Tongue (tissue), 2 donors: ENCODE results near the gene GOT2. TPM values are rescaled to one million over a fixed set of nuclear protein-coding genes. Genes with fewer than 3 reads are reported as not detected.
A peak's percentile ranks its signal among the peaks of the same experiment; 100 is the strongest.
"Not testable (repeated sequence)": the region's sequence is repeated elsewhere in the genome, so short reads cannot be mapped to it uniquely, and the experiment has no call there.

Experiments
- DNase-seq: peaks from one replicate; pipeline ENCODE4 v3.0.0-alpha.2; 2015
- total RNA-seq: library from RNA; depleted of rRNA; stranded (reverse); fragments of >200 nt; gene quantifications from one replicate; pipeline ENCODE4 v1.2.3, GENCODE V29; 2014

The GOT2 gene
- total RNA-seq, 1 donor from 2014 or later, result 71.1 TPM

DNA sequence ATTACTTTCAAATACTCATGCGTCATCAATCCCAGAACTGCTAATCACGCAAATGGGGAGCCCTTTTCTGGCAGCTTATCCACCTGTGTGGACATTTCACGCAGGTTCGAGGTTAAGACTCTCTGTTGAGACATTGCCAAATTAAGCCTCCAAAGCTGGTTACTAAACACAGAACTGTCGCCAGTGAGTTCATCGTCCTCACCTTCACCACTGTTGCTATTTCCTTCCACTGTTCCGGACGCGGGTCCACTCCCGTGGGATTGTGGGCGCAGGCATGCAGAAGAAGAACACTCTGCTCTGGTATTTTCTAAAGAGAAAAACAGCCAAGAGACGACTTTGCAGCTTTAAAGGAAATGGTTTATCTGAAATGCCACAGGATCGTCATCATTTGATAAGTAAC, 16.1 kb downstream of the GOT2 start:
- no peak for DNase-seq

DNA sequence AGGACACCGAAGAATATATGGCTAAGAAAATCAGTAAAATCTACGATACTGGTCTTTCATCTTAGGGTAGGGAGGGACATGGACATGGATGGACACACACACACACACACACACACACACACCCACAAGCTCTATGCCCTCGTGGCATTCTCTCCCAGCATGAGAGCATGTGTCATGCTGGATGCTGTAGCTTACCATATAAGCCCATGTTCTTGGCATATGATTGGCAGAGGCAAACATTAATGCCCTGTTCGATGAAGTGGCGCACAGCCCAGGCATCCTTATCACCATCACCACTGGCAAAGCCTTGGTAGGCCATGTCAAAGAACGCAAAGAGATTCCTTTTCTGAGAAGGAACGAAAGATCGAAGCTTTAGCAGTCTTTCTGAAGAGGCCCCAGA, 17.6 kb downstream of the GOT2 start:
- DNase-seq, result no peak

DNA sequence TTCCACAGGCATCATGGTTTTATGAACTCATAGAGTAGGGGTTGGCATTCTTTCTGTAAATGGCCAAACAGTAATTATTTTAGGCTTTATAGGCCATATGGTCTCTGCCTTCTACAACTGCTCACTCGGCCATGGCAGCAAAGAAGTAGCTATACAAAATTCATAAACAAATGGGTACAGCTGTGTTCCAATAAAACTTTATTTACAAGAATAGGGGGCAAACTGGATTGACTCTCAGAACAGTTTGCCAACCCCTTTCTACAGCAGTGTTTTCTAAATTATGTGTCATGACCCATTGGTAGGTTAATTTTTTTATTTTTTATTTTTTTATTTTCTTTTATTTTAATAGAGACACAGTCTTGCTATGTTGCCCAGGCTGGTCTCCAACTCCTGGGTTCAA, 20.4 kb downstream of the GOT2 start:
- DNase-seq, result no peak

DNA sequence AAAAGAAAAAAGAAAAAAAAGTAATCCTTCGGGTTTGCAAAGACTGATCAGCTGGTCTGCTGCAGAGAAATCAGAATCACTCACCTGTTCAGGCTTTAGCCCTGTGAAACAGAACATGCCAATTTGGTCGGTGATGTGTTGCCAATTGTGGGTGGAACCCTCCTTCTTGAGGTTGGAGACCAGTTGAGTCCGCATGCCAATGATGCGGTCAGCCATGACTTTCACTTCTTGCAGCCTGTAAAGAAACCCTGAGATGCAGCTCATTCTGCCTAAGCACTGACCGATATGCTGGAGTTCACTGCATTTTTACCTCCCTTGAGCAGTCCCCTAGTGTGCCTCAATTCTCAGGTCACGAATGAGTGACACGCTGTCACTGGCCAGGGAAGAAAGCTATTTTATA, 24.8 kb downstream of the GOT2 start:
- DNase-seq, result no peak

DNA sequence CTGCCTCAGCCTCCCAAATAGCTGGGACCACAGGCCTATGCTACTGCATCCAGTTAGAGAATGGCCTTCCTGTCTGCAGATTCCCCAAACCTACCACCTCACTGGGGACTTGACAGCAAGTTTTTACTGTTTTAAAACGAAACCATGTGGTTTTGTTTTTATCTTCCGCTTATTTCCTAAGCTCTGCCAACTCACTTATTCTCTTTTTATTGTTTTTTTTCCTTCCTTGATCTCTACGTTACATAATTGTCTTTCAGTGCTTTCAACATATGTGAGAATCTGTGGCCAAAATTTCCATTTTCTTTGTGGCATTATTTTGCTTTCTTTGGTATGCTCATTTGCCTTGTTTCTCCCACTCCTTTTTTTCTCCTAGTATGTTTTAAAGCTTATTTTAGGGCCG, 35.0 kb downstream of the GOT2 start:
- no peak for DNase-seq

DNA sequence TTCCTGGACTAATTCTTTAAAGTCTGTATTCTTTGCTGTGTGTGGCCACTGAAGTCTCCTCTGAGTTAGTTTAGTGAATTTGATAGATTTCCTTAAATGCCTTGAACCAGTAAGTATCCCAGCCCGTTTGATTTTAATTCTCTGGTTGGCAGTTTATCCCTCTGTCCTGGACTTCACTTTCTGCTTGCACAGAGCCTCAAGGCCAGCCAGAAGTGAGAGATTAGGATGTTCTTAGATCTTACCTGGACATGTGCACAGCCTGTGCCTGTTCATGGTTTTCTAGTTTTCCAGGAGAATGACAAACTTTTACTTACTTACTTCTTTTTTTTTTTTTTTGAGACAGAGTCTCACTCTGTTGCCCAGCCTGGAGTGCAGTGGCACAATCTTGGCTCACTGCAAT, 38.7 kb downstream of the GOT2 start:
- DNase-seq, result no peak

DNA sequence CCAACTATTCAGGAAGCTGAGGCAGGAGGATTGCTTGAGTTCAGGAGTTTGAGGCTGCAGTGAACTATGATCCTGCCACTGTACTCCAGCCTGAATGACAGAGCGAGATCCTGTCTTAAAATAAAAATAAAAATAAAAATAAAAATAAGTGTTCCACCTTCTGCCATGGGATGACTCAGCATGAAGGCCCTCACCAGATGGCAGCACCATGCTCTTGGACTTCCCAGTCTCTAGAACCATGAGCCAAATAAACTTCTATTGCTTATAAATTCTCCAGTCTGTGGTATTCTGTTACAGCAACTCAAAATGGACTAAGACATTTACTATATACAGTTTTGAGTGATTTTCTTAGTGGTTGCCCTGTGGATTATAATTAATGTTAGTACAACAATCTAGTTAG, 41.7 kb downstream of the GOT2 start:
- DNase-seq, result no peak

DNA sequence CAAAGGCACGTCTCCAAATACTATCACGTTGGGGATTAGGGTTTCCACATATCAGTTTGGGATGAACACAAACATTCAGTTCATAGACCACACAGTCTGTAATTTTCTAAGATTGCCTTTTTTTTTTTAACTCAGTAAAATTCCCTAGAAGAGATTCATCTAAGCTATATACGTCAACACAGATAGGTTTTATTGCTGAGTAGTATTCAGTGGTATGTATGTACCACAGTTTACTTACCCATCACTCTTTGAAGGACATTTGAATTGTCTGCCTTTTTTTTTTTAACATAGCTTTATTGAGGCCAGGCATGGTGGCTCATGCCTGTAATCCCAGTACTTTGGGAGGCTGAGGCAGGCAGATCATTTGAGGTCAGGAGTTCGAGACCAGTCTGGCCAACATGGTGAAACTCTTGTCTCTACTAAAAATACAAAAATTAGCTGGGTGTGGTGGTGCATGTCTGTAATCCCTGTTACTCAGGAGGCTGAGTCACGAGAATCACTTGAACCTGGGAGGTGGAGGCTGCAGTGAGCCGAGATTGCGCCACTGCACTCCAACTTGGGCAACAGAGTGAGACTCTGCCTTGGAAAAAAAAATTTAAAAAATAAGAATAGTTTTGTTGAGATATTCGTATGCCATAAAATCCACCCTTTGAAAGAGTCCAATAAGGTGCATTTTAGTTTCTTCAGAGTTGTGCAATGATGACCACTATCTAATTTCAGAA, 47.0 kb downstream of the GOT2 start:
- not testable (repeated sequence) for DNase-seq

DNA sequence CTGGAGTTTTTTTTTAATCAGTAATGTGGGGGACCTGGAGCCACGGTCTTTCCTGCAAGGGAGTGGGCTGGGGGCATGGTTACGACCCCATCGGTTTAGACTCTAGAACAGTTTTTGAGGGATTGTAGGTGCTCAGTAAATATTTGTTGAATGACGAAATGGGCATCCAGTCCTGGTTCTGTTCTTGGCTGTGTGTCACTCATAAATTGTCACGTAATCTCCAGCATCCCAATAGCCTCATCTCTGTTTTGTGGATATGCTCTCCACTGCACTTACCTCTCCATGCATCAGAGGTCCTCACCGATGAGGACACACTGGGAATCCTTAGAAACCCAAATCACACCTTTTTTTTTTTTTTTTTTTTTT, 49.0 kb downstream of the GOT2 start:
- DNase-seq, result no peak

DNA sequence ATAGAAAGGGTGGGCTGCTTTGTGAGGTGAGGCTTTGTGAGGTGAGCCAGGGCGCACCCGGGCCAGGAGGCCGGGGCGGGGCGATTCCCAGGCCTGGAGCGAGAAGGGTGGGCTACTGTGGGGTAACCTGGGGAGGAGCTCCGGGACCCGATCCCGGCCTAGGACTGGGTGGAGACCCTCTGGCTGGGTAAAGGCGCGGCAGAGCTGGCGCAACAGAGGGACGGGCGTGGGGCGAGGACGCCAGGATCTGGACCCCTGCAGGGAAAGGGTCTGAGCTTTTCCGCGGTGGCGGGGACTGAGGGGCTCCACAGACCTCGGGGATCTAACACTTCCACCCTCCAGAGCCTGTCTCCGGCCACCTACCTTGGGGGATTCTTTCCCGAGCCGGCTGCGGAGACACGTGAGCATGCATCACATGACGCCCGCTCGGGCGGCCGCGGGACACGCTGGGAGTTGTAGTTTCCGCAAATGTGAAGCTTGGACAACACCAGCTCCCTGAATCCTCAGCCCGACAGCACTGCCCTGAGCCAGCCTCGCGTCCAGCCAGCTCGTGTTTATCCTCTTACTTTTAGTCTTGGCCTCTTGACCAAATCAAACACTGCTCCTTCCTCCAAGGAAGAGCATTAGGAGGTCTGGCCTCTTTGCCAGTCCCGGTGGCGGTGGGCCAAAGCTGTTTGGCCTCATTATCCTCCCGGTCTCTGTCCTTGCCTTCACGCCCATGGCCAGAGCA, 49.6 kb downstream of the GOT2 start, which contains the start of gene SLC38A7:
SLC38A7 (minus strand) TSS at position 417 of the 730 bp plus-strand sequence. CDS start 4,644 bp downstream, outside the sequence.
- DNase-seq, result peak; percentile 91

DNA sequence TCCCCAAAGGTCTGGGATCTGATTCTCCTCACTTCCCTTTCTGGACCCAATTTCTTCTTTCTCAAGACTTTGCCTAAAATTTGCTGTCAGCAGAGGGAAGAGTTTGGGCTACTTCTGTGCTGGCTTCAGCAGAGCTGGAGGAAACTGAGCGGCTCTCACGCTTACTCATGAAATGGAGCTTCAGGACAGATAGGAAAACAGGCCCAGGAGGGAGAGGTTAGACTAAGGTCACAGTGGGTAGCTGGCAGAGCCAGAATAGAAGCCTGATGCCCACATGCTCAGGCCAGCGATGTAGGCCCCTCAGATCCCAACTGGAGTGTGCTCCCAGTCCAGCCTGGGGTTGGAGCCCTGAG, 50.1 kb downstream of the GOT2 start:
- peak; percentile 13 for DNase-seq

DNA sequence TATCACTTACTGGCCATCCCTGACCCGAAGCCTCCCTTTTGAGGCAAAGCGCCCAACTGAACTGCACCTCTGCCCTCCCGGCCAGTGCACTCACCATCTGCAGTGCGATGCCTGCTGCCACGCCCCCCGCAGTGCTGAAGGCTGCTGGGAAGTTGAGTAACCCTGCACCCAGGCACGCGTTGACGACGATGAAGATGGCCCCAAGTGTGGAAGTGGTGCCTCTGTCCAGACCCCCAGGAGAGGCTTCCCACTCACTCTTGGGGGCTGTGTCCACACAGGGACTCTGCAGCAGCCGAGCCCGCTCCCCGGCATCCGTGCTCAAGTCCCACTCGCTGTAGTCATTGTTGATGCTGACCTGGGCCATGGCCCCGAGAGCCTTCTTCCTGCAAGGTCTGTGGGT, 54.4 kb downstream of the GOT2 start:
- no peak for DNase-seq

DNA sequence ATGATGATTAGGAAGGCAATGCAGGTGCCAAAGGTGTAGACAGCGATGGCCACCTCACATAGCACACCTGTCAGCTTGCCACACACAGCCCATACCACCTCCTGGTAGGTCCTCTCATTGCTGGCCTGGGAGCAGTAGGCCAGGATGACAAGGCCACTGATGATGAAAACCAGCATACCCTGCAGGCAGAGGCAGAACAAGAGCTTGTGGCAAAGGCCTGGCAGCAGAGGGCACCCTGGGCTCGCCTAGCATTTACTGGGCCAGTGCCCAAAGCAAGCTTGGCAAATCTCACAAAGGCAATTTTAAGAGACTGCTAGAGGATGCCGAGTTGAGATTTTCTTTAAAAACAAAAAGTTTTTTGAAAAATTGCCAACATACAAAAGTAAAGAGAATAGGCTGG, 55.4 kb downstream of the GOT2 start:
- no peak for DNase-seq

DNA sequence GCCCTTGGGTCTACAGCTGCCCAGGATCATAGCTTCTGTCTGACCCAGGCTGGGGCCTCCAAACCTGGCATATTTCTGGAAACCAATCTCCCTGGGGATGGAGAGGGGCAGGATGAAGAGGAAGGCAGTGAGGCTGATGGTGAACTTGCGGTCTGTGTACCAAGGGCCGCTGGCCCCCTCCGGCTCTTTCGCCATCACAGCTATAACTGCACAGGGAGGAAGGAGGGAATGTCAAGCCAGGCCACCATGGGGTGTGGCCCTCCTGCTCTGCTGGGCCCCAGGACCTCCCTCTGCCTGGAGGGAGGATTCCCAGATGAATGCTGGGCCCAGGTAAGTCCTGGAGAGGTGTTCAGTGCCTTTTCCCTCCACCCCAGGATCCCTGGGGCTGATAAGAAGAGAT, 55.8 kb downstream of the GOT2 start:
- no peak for DNase-seq

DNA sequence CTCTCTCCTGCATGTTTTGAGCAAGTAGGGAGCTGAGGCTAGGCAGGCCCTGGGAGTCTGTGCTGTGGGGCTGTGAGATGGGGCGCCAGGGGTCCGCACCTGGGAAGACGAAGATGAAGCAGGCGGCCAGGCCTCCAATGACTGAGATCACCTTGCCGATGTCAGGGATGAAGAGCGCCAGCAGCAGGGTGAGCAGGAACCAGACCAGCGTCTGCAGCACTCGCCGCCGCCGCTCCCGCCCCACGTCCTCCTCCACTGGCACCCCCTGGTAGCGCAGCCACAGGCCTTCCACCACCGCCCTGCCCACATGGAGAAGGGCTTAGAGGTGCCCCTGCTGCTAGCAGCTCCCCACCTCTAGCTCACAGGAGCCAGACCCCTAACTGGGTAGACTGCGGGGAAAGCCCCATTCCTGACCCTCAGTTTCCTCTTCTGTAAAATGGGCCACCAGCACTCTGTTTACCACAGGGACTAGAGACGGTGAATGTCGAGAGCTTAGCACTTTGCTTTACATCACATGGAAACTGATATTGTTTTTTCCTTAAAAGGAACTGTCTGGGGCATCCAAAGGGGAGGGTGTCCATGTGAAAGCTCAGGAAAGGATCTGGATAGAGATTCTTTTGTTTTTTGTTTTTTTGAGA, 63.1 kb downstream of the GOT2 start:
- DNase-seq, result no peak

DNA sequence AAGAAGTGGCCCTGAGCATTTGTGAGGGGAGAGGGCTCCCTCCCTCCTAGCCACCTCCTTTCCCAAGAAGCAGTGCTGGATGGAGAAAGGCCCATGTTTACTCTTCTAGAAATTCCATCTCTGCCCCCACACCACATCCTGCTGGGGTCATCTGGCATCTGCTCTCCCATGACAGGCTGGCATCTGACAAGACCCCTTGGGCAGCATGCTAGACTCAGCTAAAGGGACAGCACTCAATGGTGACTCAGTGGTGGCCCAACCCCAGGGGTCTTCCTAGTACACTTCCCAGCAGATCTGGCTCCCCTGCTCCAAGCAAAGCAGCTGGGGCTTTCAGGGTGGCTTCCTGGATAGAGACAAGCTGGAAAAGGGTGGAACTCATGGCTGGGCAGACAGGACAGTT, 63.9 kb downstream of the GOT2 start:
- DNase-seq, result no peak

DNA sequence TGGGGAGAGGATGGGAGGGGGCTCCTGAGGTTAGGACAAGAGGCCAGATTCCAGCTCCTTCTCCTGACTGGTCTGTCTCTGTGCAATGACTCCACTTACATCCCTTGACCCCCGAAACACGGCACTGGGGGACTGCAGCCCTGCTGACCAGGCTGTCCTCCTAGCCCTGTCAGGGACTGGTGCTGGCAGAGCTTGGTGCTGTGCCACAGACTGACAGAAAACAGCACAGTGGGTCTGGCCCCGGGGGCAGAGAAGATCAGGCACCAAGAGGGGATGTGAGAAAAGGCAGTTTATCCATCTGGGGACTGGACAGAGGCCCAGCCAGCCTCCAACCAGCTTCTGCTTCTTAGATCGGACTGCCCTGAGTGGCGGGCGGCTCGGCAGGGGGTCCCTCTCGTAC, 68.9 kb downstream of the GOT2 start:
- no peak for DNase-seq

DNA sequence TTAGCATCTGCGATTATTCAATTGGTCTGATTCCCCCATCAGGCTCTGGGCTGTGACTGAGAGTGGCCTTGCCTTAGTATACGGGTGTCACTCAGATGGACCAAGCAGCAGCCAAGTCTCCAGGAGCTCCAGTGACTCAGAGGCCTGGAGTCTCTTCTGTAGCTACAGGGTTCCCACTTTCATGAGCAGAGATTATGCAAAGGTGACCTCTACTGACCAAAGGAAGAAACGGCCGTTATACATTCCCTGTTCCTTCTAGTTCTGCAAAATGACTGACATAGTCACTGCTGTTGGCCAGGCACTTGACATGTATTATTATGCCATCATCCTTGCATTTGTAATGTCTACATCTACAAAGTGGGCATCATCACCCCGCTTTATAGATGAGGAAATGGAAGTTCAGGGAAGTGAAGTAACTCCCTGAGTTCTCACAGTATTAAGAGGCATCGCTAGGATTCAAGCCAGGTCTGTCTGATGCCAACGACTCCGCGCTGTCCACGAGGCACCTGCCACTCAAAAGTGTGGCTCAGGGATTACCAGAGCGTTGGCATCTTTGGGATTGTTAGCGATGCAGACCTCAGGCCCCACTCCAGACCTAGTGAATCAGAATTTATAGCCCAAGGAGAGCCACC, 72.8 kb downstream of the GOT2 start:
- peak; percentile 81 for DNase-seq

DNA sequence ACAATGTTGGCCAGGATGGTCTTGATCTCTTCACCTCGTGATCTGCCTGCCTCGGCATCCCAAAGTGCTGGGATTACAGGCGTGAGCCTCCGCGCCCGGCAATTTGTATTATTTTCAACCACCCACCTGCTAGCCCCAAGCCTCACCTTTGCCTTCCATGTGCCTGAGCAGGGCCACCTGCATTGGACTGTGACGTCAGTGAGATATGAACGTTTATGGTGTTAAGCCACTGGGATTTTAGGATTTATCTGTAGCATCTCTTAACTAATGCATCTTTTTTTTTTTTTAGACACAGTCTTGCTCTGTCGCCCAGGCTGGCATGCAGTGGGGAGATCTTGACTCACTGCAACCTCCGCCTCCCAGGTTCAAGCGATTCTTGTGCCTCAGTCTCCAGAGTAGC, 74.2 kb downstream of the GOT2 start:
- not testable (repeated sequence) for DNase-seq

DNA sequence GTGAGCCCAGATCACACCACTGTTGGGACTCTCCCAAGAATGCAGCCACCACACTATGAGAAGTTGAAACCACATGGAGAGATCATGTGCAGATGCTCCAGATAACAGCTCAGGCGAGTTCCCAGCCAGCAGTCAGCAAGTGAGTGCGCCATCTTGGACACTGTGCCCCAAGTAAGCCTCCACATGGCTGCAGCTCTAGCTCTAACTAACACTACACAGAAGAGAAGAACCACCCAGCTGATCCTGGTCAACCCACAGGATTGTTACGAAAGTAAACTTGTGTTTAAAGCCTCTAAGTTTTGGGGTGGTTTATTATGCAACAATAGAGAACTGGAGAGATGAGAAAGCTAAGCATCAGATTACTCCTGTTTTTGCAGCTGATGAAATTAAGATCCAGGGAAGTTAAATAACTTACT, 75.3 kb downstream of the GOT2 start:
- no peak for DNase-seq
